GM21528 (cell line): ENCODE results near the gene NAA50.

Experiments used
- ATAC-seq: cut with Tn5 transposase; IDR thresholded peaks from one replicate; pipeline ENCODE4 v1.9.1; 2021; ENCODE audit warnings: mild to moderate bottlenecking, moderate library complexity; ENCODE audit not compliant: unreplicated experiment, low FRiP score

NAA50 gene

DNA sequence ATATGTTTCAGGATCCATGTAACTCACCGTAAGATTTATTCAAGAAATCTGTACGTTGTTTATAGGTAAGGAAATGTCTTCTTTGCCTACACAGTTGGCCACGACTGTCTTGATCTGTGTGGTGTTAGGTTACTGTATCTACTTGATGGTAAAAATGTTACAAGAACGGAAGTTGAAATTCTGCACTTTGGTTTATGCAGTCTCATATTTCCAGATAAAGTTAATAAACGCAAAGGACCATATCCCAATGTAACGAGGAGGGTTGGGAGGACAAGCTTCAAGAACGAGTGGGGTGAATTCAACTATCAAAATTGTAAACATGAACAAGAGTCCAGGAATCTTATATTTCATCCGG is 50.6 kb downstream of the NAA50 start:
- no peak for ATAC-seq

DNA sequence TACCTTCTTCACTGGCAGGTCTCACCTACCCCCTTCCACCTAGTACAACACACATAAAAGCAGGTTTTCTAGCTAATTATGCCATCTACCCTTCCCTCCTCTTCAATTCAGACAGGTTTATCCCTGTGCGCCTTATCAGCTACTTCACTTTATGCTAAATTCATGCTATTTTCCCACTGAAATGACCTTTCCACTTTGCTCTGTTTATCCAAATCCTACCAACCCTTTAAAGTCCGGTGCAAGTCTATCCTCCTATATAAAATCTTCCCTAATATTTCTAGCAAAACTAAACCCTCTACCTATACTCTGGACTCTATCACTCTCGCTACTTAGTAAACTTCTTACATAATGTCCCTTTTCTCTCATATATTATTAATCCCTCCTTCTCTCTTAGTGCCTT is 55.6 kb downstream of the NAA50 start:
- no peak for ATAC-seq

DNA sequence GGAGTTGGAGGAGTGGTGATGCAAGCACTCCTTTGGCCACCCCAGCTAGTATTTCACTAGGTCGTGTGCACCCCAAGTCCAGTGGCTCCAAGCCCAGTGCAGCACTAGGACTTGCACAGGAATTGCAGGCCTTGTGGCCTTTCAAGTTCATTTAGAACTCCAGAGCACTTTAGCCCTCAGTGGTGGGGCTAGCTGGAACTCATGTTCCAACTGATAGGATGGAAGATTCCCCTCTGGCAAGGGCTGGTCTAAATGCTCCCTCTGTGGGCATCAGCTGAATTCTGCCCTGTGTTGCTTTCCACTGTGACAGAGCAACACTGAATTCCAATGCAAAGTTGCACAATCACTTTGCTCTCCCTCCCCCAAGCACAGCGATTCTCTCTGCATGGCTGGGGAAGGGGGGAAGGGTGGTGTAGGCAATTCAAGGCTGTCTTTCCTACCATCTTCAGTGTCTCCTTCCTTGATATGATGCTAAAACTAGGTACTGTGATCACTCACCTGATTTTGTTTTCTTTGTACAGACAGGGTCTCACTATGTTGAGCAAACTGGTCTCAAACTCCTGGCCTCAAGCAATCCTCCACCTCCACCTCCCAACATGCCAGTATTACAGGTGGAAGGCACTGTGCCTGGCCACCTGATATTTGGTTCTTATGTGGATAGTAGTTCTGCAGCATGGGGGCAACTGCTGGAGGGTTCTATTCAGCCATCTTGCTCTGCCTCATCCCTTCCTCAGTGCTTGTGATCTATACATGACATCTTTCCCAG is 59.9 kb downstream of the NAA50 start:
- no peak for ATAC-seq

DNA sequence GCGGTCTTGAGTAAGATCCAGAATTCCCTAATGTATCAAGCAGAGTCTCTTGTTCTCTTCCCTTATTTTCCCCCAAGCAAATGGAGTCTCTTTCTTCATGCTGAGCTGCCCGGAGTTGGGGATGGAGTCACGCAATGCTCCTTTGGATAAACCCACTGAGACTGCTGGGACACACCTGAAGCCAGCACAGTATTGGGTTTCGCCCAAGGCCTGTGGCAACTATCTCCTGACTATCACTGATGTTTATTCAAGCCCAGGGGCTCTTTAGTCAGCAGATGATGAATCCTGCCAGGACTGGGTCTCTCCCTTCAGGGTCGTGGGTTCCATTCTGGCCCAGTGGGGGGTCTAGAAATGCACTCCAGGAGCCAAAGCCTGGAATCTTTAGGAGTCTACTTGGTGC is 60.9 kb downstream of the NAA50 start:
- ATAC-seq = no peak

DNA sequence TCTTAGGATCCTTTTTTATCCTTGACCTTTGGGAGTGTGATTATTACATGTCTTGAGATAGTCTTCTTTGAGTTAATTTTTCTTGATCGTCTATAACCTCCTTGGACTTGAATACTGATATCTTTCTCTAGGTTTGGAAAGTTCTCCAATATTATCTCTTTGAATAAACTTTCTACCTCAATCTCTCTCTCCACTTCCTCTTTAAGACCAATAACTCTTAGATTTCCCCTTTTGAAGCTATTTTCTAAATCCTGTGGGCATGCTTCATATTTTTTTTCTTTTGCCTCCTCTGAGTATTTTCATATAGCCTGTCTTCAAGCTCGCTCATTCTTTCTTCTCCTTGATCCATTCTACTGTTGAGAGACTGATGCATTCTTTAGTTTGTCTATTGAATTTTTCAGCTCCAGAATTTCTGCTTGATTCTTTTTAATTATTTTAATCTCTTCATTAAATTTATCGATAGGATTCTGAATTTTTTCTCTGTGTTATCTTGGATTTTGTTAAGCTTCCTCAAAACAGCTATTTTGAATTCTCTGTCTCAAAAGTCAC is 61.7 kb downstream of the NAA50 start:
- ATAC-seq = no peak

DNA sequence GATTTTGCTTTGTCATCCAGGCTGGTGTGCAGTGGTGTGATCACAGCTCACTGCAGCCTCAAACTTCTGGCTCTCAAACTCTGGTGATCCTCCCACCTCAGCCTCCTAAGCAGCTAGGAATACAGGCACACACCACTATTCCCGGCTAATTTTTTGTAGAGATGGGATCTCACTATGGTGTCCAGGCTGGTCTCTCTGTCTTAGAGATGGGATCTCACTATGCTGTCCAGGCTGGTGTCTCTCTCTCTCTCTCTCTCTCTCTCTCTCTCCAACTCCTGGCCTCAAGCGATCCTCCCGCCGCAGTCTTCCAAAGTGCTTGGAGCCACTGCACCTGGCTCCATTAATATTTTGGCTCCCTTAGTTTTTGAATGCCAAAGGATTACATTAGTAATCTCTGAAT is 67.3 kb downstream of the NAA50 start:
- ATAC-seq = no peak

DNA sequence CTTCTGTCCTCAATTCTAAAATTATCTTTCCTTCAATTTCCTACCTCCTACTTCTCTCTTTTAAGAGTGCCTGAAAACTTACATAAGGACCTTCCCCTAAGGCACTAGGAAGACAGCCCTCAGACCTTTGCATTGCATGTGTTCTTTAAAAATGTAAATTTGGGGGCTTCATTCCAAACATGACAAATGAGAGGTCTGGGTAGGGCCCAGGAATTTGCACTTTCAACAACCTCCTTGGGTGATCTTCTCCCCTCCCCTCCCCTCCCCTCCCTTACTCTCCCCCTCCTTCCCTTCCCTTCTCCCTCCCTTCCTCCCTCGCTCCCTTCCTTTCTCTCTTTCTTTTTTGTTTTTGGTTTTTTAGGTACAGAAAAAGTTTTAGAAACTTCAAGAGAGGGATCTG is 68.3 kb downstream of the NAA50 start:
- ATAC-seq = no peak

DNA sequence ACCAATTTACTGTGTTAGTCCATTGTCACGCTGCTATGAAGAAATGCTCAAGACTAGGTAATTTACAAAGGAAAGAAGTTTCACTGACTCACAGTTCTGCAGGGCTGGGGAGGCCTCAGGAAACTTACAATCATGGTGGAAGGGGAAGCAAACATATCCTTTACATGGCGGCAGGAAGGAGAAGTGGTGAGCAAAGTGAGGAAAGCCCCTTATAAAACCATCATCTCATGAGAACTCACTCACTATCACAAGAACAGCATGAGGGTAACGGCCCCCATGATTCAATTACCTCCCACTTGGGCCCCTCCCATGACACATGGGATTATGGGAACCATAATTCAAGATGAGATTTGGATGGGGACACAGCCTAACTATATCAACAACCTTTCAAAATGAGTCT is 69.8 kb downstream of the NAA50 start:
- no peak for ATAC-seq

DNA sequence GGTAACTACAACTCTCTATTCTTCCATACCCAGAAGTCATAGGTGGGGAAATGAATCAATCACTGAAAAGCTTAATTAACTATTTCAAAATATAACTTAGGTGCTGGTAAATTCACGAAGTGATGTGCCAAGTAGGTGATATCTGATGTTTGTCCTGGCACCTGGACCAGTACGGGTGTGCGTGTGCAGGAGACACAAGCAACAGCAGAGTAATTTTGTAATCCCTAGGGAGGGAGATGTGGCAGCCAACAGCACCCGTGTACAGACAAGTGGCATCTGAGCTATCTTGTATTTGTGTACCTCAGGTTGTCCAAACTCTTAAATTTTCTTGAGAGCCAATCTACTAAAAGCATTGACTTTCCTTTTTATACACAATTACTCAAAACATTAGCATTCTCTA is 72.5 kb downstream of the NAA50 start:
- no peak for ATAC-seq

DNA sequence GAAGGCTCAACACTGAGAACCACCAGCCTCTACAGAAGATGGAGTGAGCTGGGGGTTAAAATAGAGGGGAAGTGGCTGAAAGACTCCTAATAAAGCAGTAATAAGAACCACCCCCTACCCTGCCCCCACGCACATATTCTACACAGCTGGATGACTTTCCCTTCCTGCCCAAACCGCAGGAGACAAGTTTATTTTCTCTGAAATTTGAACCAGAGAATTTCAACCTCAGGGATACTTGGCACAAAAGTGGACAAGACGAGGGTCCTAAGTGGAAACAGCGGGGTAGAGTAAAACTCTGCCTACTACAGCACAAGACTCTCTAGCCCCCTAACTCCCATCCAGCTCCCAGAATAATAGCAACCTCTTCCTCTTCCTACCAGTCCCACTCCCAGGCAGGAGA is 78.0 kb downstream of the NAA50 start:
- ATAC-seq = no peak
